ENCODE measurements around the gene NHERF2. TPM values are rescaled to one million over a fixed set of nuclear protein-coding genes. Genes with fewer than 3 reads are reported as not detected.
"Not testable (repeated sequence)": the region's sequence is repeated elsewhere in the genome, so short reads cannot be mapped to it uniquely, and the experiment has no call there.

The NHERF2 gene
- total RNA-seq, 1 experiment from 2014 or later = 51.1 TPM

GRCh38 chr16:2005646-2006045 lies 21.1 kb upstream of the NHERF2 start:
- DNase-seq (ENCODE audit: low read depth) = no peak

DNA sequence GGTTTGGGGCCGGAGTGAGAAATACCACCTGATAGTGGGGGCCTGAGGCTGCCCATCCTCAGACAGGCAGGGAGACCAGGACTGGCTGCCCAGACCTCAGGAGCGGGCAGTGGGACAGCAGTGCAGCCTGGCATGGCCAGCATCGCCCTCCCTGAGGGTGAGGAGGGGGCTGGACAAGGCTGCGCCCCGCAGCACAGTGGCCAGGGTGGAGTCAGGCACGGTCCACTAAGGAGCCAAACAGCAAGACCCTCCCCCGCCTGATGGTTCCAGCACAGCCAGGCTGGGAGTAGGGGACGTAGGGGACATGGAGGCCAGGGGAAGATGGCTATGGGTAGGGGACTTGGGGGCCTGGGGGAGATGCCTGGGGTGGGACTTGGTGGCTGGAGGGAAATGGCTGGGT lies 20.4 kb upstream of the NHERF2 start:
- no peak for DNase-seq (ENCODE audit: low read depth)

DNA sequence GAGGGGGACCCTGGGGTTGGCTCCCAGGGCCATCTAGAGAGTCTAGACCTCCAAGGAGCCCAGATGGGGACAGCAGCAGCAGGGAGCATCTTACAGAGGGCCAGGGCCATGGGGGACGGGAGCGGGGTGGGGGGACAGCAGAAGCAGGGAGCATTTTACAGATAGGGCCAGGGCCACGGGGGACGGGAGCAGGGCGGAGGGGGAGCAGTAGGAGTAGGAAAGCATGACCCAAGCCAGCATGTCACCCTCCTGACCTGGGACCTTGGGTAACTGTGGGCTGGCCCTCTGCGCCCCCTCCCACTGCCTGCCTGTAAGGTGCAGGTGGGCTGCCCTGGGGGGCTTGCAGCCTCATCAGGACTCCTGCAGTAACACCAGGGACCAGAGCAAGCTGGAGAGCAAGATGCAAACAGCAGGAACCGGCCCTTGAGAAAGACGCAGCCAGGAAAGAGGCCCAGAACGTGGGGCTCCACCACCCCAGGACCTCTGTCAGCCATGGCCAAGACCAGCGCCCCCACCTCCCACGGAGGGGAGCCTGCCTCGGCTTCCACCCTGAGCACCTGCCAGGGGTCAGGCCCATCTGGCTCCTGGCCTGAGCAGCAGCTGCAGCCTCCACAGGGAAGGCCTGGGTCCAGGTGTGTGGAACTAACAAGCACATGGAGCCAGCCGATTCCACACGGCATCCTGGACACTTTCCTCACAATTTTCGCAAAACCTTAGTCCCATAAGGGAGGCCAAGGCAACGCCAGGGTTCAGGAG lies 19.4 kb upstream of the NHERF2 start:
- no peak for DNase-seq (ENCODE audit: low read depth)

DNA sequence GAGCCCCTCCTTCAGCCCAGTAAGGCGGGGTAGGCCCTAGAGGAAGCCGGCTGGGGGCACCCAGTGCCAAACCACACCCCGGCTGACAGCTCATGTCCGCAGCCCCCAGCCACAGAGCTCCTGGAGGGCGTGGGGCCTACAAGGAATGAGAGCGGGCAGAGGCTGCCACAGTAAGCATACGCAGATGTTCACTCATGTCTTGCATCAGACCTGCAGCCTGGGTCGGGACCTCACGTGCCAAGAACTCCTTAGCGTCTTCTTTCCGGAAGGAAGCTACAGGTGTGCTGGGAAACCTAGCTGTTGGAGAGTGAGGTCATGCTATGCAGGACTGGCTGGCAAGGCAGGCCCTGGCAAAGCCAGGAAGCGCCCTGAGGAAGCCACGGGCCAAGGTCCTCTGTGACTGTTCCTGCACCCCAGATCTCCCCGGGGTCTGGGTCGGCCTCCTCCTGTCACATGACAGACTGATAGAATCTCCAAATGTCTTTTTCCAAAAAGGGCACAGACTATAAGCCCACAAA lies 18.6 kb upstream of the NHERF2 start:
- DNase-seq (ENCODE audit: low read depth) = peak; percentile 90

- DNase-seq (ENCODE audit: low read depth) = peak; percentile 18
Observed at GRCh38 chr16:2008631-2009163, 18.0 kb upstream of the NHERF2 start.

DNA sequence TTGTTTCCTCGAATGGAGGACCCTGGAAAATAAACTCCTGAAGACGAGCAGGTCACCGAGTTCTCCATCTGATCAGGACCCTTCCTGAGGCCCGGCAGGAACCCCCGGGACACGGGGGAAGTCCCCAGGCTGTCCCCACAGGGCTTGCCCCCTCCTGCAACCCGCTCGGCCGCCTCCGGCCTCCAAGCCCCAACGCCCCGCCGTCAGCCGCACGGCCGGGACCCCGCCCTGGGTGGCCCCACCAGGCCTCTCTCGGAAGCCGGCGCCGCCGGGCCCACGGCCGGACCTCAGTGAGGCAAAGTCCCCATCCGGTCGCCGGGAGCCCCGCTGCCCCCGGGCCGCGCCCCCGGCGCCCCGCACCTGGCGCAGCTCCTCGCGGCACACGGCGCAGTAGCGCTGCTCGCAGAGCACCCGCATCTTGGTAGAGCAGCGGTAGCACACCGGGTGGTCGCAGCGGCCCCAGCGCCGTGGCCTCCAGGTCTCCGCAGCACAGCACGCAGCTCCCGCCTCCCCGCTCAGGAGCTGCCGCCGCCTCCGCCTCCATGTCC lies 17.5 kb upstream of the NHERF2 start:
- DNase-seq (ENCODE audit: low read depth) = no peak

DNA sequence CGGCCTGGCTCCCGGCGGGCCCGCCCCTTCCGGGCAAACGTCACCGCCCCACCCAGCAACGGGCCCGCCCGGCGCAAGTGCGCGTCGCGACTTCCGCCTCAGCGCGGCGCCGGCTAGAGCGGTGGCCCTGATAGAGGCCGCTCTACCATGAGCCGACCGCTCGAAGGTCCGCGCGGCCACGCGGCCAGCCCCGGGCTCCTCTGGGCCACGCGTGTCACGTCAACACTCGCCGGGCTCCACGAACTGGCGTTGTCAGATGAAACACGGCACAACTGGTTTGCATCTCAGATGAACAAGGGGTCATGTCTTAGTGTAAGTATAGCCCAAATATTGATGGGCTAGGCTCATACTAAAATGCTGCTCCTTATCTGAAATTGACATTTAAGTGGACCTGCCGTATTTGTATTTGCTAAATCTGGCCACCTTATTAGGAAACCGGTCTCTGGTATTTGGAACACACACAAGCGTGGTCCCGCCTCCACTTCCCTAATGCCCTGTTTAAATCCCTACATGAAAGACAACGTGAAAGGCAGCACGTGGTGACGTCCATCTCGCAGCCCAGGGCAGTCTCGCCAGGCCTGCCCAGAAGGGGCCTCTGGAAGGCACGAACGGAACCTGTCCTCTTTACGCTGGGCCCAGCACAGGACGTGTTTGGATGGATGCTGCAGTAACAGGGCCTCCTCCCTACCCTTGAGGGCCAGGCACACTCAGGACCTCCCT lies 16.8 kb upstream of the NHERF2 start, which contains the start of gene ZNF598:
ZNF598 (minus strand) TSS at position 31 of the 720 bp plus-strand sequence.
- DNase-seq (ENCODE audit: low read depth) = peak; percentile 89

DNA sequence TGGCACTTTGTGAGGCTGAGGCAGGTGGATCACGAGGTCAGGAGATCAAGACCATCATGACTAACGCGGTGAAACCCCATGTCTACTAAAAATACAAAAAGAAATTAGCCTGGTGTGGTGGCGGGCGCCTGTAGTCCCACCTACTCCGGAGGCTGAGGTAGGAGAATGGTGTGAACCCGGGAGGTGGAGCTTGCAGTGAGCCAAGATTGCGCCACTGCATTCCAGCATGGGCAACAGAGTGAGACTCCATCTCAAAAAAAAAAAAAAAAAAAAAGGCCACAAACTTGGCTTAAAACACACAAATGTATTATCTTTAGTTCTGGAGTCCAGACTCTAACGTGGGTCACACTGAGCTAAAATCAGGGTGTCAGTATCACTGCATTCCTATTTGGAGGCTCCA lies 15.0 kb upstream of the NHERF2 start:
- not testable (repeated sequence) for DNase-seq (ENCODE audit: low read depth)

DNA sequence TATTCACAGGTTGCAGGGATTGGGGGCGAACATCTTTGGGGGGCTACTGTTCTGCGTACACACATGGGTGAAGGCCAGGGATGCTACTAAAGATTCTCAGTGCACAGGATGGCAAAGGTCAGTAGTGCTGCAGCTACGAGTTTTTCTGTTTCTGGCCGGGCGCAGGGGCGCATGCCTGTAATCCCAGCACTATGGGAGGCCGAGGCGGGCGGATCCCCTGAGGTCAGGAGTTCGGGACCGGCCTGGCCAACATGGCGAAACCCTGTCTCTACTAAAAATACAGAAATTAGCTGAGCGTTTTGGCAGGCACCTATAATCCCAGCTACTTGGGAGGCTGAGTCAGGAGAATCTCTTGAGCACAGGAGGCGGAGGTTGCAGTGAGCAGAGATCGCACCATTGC lies 13.2 kb upstream of the NHERF2 start:
- no peak for DNase-seq (ENCODE audit: low read depth)

GRCh38 chr16:2015117-2015946 lies 11.4 kb upstream of the NHERF2 start:
- no peak for DNase-seq (ENCODE audit: low read depth)

DNA sequence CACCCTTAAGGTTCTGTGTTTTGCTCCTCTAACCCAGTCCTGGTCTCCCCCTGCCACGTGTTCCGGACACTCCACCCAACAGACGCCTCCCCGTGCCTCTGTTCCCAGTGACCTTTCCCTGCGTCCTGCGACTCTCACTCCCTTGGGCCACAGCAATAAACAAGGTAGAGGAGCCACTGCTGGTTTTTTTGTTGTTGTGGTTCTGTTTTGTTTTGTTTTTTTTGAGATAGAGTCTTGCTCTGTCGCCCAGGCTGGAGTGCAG lies 10.8 kb upstream of the NHERF2 start:
- no peak for DNase-seq (ENCODE audit: low read depth)

- DNase-seq (ENCODE audit: low read depth) = no peak
Observed at GRCh38 chr16:2016407-2016922, 10.2 kb upstream of the NHERF2 start.

GRCh38 chr16:2019518-2019920 lies 7.2 kb upstream of the NHERF2 start, which contains the start of gene NPW:
Gene NPW (plus strand): TSS chr16:2019785.
- DNase-seq (ENCODE audit: low read depth) = no peak

GRCh38 chr16:2019921-2020831 lies 6.5 kb upstream of the NHERF2 start:
- no peak for DNase-seq (ENCODE audit: low read depth)

DNA sequence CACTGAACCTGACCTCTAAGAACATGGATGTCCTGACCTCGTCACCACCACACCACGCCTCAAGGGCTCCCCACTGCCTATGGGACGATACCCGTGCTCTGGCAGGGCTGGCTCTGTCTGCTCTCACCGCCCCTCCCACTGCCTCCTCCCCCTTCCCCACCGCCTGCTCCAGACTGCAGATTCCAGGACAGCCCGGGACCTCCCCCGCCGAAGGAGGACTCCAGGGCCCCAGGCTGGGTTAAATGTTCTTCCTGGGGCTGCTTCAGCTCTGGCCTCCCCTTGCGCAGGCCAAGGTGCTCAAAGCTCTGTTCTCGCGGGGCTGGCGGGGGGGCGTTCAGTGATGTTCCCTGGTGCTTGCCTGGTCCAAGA lies 4.0 kb upstream of the NHERF2 start:
- DNase-seq (ENCODE audit: low read depth) = peak; percentile 73

GRCh38 chr16:2023092-2024031 lies 3.3 kb upstream of the NHERF2 start:
- peak; percentile 73 for DNase-seq (ENCODE audit: low read depth)

DNA sequence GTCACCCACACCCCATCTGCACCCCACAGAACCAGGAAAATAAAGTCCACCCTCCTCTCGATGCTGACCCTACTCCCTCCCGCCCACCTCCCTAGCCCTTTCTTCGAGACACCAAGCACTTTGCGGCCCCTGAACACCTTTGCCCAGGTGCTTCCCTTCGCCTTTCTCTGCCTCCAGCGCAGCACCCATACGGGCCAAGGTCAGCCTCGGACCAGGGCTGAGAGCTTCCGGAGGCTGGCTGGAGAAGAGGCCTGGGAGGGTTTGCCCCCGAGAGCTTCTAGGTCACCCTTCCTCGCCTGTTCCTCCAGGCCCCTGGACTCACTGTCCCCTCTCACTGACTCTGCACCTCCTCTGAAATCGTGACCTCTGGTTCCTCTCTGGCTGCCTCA lies 2.7 kb upstream of the NHERF2 start:
- no peak for DNase-seq (ENCODE audit: low read depth)

DNA sequence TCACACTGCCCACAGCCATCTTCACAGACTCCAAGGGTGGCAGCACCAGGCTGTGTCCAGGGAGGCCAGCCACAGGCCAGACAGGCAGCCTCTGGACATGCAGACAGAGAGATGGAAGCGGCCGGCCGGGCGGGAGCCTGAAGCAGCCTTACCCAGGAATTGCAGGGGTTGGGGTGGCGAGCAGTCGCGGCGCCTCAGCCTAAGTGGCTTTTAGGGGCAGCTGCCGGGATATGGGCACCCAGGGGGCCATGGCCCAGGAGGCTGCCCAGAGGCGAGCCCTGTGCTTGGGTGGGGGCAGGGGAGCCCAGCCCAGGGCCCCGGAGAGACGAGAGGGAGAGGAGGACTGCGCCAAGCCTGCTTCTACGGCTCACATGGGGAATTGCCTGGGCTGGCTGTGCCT lies 1.5 kb upstream of the NHERF2 start:
- no peak for DNase-seq (ENCODE audit: low read depth)

- no peak for DNase-seq (ENCODE audit: low read depth)
Observed at GRCh38 chr16:2025878-2026460, 733 bp upstream of the NHERF2 start.

Measured in RPMI7951 (cell line).